LNCAP (cell line): ENCODE data around the gene SLIT3.

Experiments
- CTCF ChIP-seq: fragments of 450-650 bp; IDR thresholded peaks from 2 replicates; pipeline ENCODE4 v1.5.1; 2017; ENCODE audit warnings: mild to moderate bottlenecking

Gene SLIT3

GRCh38 chr5:169133531-169133930 is 167.4 kb downstream of the SLIT3 start:
- no peak for TF ChIP-seq CTCF

GRCh38 chr5:169132302-169132660 is 168.7 kb downstream of the SLIT3 start:
- no peak for TF ChIP-seq CTCF

- TF ChIP-seq CTCF: no peak
Observed at GRCh38 chr5:169131616-169132301, 169.2 kb downstream of the SLIT3 start.

GRCh38 chr5:169128679-169129078 is 172.3 kb downstream of the SLIT3 start:
- TF ChIP-seq CTCF: no peak

- TF ChIP-seq CTCF: no peak
Observed at GRCh38 chr5:169127431-169127830, 173.5 kb downstream of the SLIT3 start.

- TF ChIP-seq CTCF: no peak
Observed at GRCh38 chr5:169126481-169127021, 174.4 kb downstream of the SLIT3 start.

GRCh38 chr5:169125571-169125970 is 175.4 kb downstream of the SLIT3 start:
- TF ChIP-seq CTCF: no peak

GRCh38 chr5:169122951-169123350 is 178.0 kb downstream of the SLIT3 start:
- no peak for TF ChIP-seq CTCF
